OCI-LY1 (cell line): ENCODE measurements around the gene SYNE1.

Source experiments
- CTCF ChIP-seq: fragments of 200-600 bp; sonication (generic), shearing (Covaris generic); IDR thresholded peaks from 2 replicates; pipeline ENCODE4 v1.5.1; 2017; ENCODE audit warnings: mild to moderate bottlenecking, antibody characterized with exemption, low read length, moderate library complexity, mixed read lengths
- EZH2 ChIP-seq: fragments of 200-600 bp; sonication (generic), shearing (Covaris generic); IDR thresholded peaks from 2 replicates; pipeline ENCODE4 v1.8.0; 2017; ENCODE audit warnings: borderline replicate concordance, mixed run types, mild to moderate bottlenecking, antibody characterized with exemption, low read length, moderate library complexity, mixed read lengths

- TF ChIP-seq CTCF = no peak
- no peak for TF ChIP-seq EZH2
These were observed 559.2 kb downstream of the SYNE1 start for GRCh38 chr6:152078001-152078400.
